ENCODE data around the gene TSC22D3. TPM values are rescaled to one million over a fixed set of nuclear protein-coding genes. Genes with fewer than 3 reads are reported as not detected.

Gene TSC22D3
- total RNA-seq, 1 donor from 2014 or later, result 41.4 TPM

- Mint-ChIP-seq H3K27me3 (no peaks in the 10 kb centered on the region), H3K36me3 (ENCODE audit: insufficient read depth) (peaks cover 5% of the 10 kb centered on the region), H3K4me3 (ENCODE audit: low read depth) (peak overlapping the region; percentile 84), H3K27ac (no peak overlapping the region), H3K4me1 (ENCODE audit: low read depth) (peaks cover 35% of the 10 kb centered on the region), H3K9me3 (ENCODE audit: low read depth) (peaks cover 6% of the 10 kb centered on the region)
- TF ChIP-seq CTCF (IDR thresholded peaks at IDR 0.05; ENCODE audit: unreplicated experiment), result peak; percentile 33
- DNase-seq (ENCODE audit: low spot score, unreplicated experiment), result no peak
These were observed 61.2 kb downstream of the TSC22D3 start for GRCh38 chrX:107714206-107714891.

DNA sequence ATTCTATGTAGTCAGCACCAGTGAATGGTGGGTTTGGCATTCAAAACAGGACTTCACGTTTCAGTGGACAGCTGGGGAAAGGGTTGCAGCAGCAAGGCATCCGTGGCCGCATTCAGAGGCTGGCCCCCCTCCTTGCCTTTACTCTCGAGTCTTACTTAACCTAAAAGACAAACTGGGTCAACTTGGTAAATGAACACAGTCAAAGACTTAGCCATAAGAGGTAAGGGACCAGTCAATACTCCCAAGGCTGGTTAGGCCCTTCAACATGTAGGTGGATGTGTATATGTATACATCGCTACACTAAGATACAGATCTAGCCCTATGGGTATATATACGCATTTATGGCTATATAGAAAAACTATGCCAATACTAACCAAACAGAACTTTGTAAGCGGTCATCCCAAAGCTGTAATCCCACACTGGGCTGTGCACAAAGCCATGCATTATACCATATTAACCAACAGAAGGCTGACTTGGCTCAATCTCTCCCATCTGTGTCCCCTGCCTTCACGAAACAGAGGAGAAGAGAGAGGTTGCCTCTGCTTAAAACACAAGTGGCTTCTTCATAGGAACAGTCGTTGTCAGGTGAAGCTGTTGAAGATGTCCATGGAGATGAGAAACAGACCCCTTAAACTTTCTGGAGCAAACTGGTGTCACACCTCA lies 61.9 kb downstream of the TSC22D3 start:
- Mint-ChIP-seq H3K27me3 (no peaks in the 10 kb centered on the region), H3K36me3 (ENCODE audit: insufficient read depth) (peaks cover 5% of the 10 kb centered on the region), H3K4me3 (ENCODE audit: low read depth) (no peak overlapping the region), H3K4me1 (ENCODE audit: low read depth) (peaks cover 33% of the 10 kb centered on the region), H3K27ac (no peak overlapping the region), H3K9me3 (ENCODE audit: low read depth) (peaks cover 10% of the 10 kb centered on the region)
- TF ChIP-seq CTCF (IDR thresholded peaks at IDR 0.05; ENCODE audit: unreplicated experiment), result no peak
- no peak for DNase-seq (ENCODE audit: low spot score, unreplicated experiment)

DNA sequence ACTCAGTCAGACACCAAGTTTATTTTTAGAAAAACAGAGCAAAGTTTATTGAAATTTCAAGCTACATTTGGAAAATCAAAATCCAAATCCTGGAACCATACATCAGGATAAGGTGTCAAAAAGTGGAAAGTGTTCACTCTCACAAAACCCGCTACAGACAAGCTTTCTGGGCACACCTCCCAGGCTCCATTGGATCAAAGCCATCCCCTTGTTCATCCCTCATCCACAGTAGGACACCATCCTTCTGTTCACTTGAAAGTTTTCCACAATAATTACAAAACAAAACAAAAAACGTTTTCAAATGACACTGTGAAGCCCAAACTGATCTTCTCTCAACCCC lies 62.4 kb downstream of the TSC22D3 start:
- no peak for DNase-seq (ENCODE audit: low spot score, unreplicated experiment)
- no peak overlapping the region for H3K27ac Mint-ChIP-seq
- H3K4me1 Mint-ChIP-seq (ENCODE audit: low read depth), result peaks cover 33% of the 10 kb centered on the region
- H3K9me3 Mint-ChIP-seq (ENCODE audit: low read depth), result peaks cover 10% of the 10 kb centered on the region
- peaks cover 5% of the 10 kb centered on the region for H3K36me3 Mint-ChIP-seq (ENCODE audit: insufficient read depth)
- H3K27me3 Mint-ChIP-seq, result no peaks in the 10 kb centered on the region
- no peak overlapping the region for H3K4me3 Mint-ChIP-seq (ENCODE audit: low read depth)
- no peak for TF ChIP-seq CTCF (IDR thresholded peaks at IDR 0.05; ENCODE audit: unreplicated experiment)

- Mint-ChIP-seq H3K27me3 (no peaks in the 10 kb centered on the region), H3K4me1 (ENCODE audit: low read depth) (peaks cover 28% of the 10 kb centered on the region), H3K4me3 (ENCODE audit: low read depth) (no peak overlapping the region), H3K27ac (peak overlapping the region; percentile 82), H3K36me3 (ENCODE audit: insufficient read depth) (peaks cover 5% of the 10 kb centered on the region), H3K9me3 (ENCODE audit: low read depth) (peaks cover 13% of the 10 kb centered on the region)
- DNase-seq (ENCODE audit: low spot score, unreplicated experiment), result no peak
- TF ChIP-seq CTCF (IDR thresholded peaks at IDR 0.05; ENCODE audit: unreplicated experiment), result no peak
These were observed 63.1 kb downstream of the TSC22D3 start for GRCh38 chrX:107712231-107713202.
